GM23338 (cell line): Measurements from ENCODE around the gene CARF.

Experiments used
- CREB1 ChIP-seq: fragments of 250-450 bp; sonication (Bioruptor Pico); IDR thresholded peaks from 2 replicates; pipeline ENCODE4 v1.5.0; 2020; ENCODE audit warnings: low read depth, mild to moderate bottlenecking, moderate library complexity
- CTCF ChIP-seq, 2 experiments: fragments of 200-600 bp in 1 of 2; sonication (generic) in 1 of 2; conservative IDR thresholded peaks; 2 replicates each; pipeline versions ENCODE4 v1.5.1 to v1.6.1; 2016 to 2017; ENCODE audit warnings: antibody characterized with exemption in 2 of 2, low read depth in 2 of 2, mild to moderate bottlenecking in 2 of 2, moderate library complexity in 1 of 2
- ETS1 ChIP-seq: IDR thresholded peaks from 2 replicates; pipeline ENCODE4 v1.6.1; 2016; ENCODE audit warnings: antibody characterized with exemption
- EZH2 ChIP-seq: fragments of 200-600 bp; sonication (generic); IDR thresholded peaks from one replicate; pipeline ENCODE4 v1.8.0; 2017; ENCODE audit warnings: antibody characterized with exemption, mild to moderate bottlenecking, low read depth; ENCODE audit not compliant: unreplicated experiment
- EZH2phosphoT487 ChIP-seq: fragments of 200-600 bp; sonication (generic); IDR thresholded peaks from one replicate; pipeline ENCODE4 v1.8.1; 2018; ENCODE audit warnings: antibody characterized with exemption; ENCODE audit not compliant: unreplicated experiment
- POLR2AphosphoS5 ChIP-seq: IDR thresholded peaks from 2 replicates; pipeline ENCODE4 v1.6.1; 2016; ENCODE audit warnings: antibody characterized with exemption, low read depth
- REST ChIP-seq: IDR thresholded peaks from one replicate; pipeline ENCODE4 v1.6.1; 2018; ENCODE audit warnings: antibody characterized with exemption; ENCODE audit not compliant: unreplicated experiment
- STAT1 ChIP-seq: IDR thresholded peaks from one replicate; pipeline ENCODE4 v1.6.1; 2016; ENCODE audit warnings: antibody characterized with exemption; ENCODE audit not compliant: unreplicated experiment

DNA sequence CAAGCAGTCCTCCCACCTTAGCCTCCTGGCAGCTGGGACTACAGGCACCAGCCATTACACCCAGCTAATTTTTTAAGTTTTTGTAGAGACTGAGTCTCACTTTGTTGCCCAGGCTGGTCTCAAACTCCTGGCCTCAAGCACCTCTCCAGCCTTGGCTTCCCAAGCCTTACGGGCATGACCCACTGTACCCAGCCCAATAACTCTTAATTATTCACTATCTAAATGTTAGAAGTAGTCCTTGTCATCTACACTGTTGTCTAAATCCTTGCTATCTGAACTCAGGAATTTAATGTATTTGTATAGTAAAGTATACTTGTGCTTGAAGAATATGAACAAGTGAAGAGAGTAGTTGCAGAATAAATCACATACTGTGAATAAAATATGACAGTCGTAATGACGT is 64.7 kb downstream of the CARF start:
- TF ChIP-seq EZH2, result no peak
- TF ChIP-seq CTCF (conservative IDR thresholded peaks at IDR 0.05; ENCODE audit: low read depth in 2 of 2), result no peak
- no peak for TF ChIP-seq REST
- no peak for TF ChIP-seq POLR2AphosphoS5
- no peak for TF ChIP-seq EZH2phosphoT487
- no peak for TF ChIP-seq CREB1 (CRISPR knock-in tag)
- no peak for TF ChIP-seq STAT1
- TF ChIP-seq ETS1, result no peak
